ENCODE data around the gene PARS2.
"Not testable (repeated sequence)": the region's sequence is repeated elsewhere in the genome, so short reads cannot be mapped to it uniquely, and the experiment has no call there.

The PARS2 gene

DNA sequence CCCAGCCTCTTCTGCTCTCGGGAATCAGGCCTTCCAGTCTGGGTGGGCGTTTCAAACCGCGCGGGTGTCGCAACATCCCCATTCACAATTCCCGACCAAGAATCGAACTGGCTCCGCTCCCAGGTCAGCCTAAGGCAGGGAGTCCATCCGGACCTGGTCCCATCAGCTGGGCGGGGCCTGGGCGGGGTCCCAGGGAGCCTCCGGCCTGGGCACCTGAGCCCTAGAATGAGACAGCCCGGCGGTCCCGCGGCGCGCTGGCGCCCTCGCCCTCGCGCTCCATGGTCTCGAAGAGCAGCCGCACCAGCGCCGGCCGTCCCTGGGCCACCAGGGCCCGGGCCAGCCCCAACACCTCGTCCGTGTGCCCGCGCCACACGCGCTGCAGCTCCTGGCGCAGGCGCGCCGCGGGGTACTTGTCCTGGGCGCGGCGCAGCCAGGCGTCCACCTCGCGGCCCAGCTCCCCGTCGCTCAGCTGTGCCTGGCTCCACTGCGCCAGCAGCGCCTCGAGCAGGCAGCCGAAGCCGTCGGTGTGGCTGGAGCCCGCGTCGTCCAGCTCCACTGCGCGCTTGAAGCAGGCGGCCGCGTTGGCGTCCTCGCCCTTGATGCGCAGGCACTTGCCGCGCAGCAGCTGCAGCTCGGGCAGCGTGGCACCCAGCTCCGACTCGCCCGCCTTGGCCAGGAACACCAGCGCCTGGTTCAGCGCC, 16.9 kb upstream of the PARS2 start:
- H3K27ac ChIP-seq = no peak overlapping the region
- H3K4me3 ChIP-seq (ENCODE audit: low read depth in 1 of 2, low read length in 1 of 2) = no peak overlapping the region
- no peaks in the 10 kb centered on the region for H3K4me1 ChIP-seq (ENCODE audit: control insufficient read depth in 1 of 2, insufficient read depth in 1 of 2, low read depth in 1 of 2, low read length in 1 of 2)
- no peaks in the 10 kb centered on the region for H3K9me3 ChIP-seq
- H3K27me3 ChIP-seq = no peaks in the 10 kb centered on the region
- H3K36me3 ChIP-seq = peaks cover 43% of the 10 kb centered on the region
- TF ChIP-seq, protein P1, sequence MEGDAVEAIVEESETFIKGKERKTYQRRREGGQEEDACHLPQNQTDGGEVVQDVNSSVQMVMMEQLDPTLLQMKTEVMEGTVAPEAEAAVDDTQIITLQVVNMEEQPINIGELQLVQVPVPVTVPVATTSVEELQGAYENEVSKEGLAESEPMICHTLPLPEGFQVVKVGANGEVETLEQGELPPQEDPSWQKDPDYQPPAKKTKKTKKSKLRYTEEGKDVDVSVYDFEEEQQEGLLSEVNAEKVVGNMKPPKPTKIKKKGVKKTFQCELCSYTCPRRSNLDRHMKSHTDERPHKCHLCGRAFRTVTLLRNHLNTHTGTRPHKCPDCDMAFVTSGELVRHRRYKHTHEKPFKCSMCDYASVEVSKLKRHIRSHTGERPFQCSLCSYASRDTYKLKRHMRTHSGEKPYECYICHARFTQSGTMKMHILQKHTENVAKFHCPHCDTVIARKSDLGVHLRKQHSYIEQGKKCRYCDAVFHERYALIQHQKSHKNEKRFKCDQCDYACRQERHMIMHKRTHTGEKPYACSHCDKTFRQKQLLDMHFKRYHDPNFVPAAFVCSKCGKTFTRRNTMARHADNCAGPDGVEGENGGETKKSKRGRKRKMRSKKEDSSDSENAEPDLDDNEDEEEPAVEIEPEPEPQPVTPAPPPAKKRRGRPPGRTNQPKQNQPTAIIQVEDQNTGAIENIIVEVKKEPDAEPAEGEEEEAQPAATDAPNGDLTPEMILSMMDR (IDR thresholded peaks at IDR 0.05) = no peak

DNA sequence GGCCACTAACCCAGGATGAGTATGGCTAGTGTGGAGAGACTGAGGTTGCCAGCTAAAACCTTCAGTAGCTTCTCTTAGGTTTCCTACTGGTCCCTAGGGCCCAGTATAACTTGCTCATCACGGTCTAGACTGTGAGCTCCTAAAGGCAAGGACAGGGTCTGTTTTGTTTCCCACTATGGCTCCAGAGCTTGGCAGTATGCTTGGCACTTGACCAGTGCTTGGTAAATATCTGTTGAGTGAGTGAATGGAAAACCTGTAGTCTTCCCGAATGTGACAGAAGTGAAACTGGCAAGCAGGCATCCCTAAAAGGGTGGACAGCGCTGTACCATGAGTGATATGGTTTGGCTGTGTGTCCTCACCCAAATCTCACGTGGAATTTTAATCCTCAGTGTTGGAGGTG, 13.1 kb upstream of the PARS2 start:
- Histone ChIP-seq H3K9me3 (no peaks in the 10 kb centered on the region), H3K36me3 (peaks cover 21% of the 10 kb centered on the region), H3K4me1 (ENCODE audit: control insufficient read depth in 1 of 2, insufficient read depth in 1 of 2, low read depth in 1 of 2, low read length in 1 of 2) (no peaks in the 10 kb centered on the region), H3K4me3 (ENCODE audit: low read depth in 1 of 2, low read length in 1 of 2) (no peak overlapping the region), H3K27me3 (no peaks in the 10 kb centered on the region), H3K27ac (no peak overlapping the region)
- TF ChIP-seq, protein P1 (IDR thresholded peaks at IDR 0.05) = no peak

DNA sequence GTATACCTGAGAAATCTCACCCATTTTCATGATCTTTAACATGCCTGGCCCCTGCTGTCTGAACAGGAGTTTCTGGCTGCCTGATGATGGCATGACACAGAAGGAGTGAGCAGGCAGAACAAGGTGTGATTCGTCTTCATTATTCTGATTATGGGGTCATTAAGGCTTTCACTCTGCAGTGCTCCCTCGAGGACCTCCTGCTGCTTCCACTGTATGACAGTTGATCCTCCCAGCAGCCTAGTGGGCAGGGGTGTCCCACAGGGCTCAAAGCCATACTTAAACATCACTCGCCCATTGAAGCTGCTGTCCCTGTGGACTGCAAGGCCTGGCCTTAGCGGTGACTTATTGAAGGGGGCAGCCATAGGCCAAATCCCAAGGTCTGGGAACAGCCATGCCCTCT, 12.7 kb upstream of the PARS2 start:
- no peaks in the 10 kb centered on the region for H3K4me1 ChIP-seq (ENCODE audit: control insufficient read depth in 1 of 2, insufficient read depth in 1 of 2, low read depth in 1 of 2, low read length in 1 of 2)
- H3K9me3 ChIP-seq = no peaks in the 10 kb centered on the region
- no peak overlapping the region for H3K4me3 ChIP-seq (ENCODE audit: low read depth in 1 of 2, low read length in 1 of 2)
- H3K27ac ChIP-seq = no peak overlapping the region
- H3K27me3 ChIP-seq = no peaks in the 10 kb centered on the region
- TF ChIP-seq, protein P1 (IDR thresholded peaks at IDR 0.05) = no peak
- peaks cover 21% of the 10 kb centered on the region for H3K36me3 ChIP-seq

DNA sequence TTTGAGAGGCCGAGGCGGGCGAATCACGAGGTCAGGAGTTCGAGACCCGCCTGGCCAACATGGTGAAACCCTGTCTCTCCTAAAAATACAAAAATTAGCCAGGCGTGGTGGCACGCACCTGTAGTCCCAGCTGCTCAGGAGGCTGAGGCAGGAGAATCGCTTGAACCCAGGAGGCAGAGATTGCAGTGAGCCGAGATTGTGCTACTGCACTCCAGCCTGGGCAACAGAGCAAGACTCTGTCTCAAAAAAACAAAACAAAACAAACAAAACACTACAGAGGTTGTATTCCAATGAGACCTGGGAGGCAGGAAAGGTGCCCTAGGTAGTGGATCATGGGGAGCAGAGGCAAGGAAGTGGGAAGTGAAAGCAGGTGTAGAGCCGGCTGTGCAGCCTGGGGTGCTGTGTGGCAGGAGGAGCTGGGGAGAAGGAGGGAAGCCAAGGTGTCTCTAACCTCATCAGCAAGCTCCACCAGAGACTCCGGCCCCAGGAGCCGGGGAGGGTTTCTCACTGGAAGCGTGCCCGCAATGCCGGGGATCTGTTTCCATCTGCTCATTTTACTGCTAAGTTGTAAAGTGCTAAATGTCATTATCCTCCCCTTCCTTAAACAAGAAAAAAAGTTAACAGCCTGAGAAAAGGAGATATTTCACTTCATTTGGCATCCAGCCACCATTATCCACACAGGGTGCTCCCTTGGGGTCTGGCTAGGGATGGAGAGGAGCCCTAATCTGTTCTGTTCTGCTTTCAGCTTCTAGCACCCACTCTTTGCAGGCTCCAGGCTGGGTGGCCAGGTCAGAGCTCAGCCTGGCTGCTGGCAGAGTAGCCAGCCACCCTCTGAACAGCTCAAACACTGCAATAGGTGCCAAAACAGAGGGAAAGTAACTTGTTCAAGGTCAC, 11.8 kb upstream of the PARS2 start:
- H3K36me3 ChIP-seq = peaks cover 16% of the 10 kb centered on the region
- not testable (repeated sequence) for H3K27me3 ChIP-seq; H3K9me3 ChIP-seq; H3K4me1 ChIP-seq (ENCODE audit: control insufficient read depth in 1 of 2, insufficient read depth in 1 of 2, low read depth in 1 of 2, low read length in 1 of 2); H3K4me3 ChIP-seq (ENCODE audit: low read depth in 1 of 2, low read length in 1 of 2); H3K27ac ChIP-seq

DNA sequence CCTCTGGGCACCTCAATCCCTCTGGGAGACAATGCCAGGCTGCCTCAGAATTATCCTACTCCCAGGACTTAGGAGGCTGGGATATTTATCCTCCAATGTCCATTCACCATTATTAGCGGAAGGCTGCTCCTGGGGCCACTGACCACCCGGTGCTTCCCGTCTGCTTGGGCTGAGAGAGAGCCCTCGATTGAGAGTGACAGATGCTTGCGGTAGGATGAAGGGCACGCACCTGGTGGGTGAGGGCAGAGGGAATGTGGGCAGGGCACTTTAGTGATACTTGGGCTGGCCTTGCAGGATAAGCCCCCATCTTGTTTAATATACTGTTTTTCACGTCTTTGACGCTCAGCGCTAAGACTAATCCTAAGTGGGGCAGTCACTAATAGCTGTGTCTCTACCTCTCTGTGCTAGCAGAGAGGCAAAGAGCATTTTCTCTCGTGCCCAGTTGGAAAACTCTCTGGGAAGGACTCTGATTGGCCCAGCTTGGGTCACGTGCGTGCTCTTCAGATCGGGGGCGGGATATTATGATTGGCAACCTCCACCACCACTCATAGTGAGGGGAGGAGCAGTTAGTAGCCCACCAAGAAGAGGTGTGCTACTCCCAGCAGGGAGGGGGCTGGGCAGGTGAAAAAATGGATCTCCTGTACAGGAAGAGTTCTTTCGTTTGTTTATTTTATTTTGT, 10.6 kb upstream of the PARS2 start:
- Histone ChIP-seq H3K36me3 (peaks cover 8% of the 10 kb centered on the region), H3K27ac (no peak overlapping the region), H3K4me3 (ENCODE audit: low read depth in 1 of 2, low read length in 1 of 2) (no peak overlapping the region), H3K27me3 (no peaks in the 10 kb centered on the region), H3K9me3 (no peaks in the 10 kb centered on the region), H3K4me1 (ENCODE audit: control insufficient read depth in 1 of 2, insufficient read depth in 1 of 2, low read depth in 1 of 2, low read length in 1 of 2) (no peaks in the 10 kb centered on the region)
- TF ChIP-seq, protein P1 (IDR thresholded peaks at IDR 0.05) = no peak

Data from neutrophil (primary cell).